ENCODE results near the gene F12. TPM values are rescaled to one million over a fixed set of nuclear protein-coding genes. Genes with fewer than 3 reads are reported as not detected.

The F12 gene
- total RNA-seq, 1 experiment from 2014 or later, result 30.0 TPM

GRCh38 chr5:177362610-177363507 lies 46.5 kb downstream of the F12 start:
- ChIA-PET CTCF (interaction anchor here (1.6 to 1.9 kb wide), 3 partner anchors 7 to 39 kb away, joined by 3 to 10 read pairs (median 5); no protein-coding TSS in a partner anchor), RAD21 (ENCODE audit: low non-redundant PET in 1 of 2, low total read pairs in 2 of 2, uncharacterized antibody in 2 of 2, unreplicated experiment in 2 of 2) (interaction anchor here in 1 of 2 experiments (0.7 kb wide), 1 partner anchor 27 kb away, joined by 3 read pairs; no protein-coding TSS in a partner anchor), POLR2A (interaction anchor here (0.7 kb wide), 1 partner anchor 13 kb away, joined by 3 read pairs; no protein-coding TSS in a partner anchor)
- Histone ChIP-seq H3K9me3 (ENCODE audit: control insufficient read depth in 1 of 2, insufficient read depth in 1 of 2, low read depth in 1 of 2, low read length in 2 of 2) (no peaks in the 10 kb centered on the region), H4K20me1 (ENCODE audit: insufficient read depth) (no peaks in the 10 kb centered on the region), H3K4me2 (ENCODE audit: low read length) (peak overlapping the region; percentile 92), H3K9me2 (ENCODE audit: insufficient read depth) (no peaks in the 10 kb centered on the region), H3K9ac (ENCODE audit: low read length) (peak overlapping the region; percentile 63), H3K27me3 (ENCODE audit: insufficient read depth, low read length) (no peaks in the 10 kb centered on the region), H3K36me3 (ENCODE audit: control insufficient read depth in 1 of 2, insufficient read depth in 2 of 2, low read length in 2 of 2) (no peaks in the 10 kb centered on the region), H2AFZ (ENCODE audit: low read depth, low read length, poor library complexity, severe bottlenecking) (peak overlapping the region; percentile 64), H3K4me3 (replicated peaks in 1 of 2; ENCODE audit: low read depth in 1 of 2, low read length in 2 of 2) (peak overlapping the region; percentile 48 to 58), H3K27ac (ENCODE audit: low read depth, low read length) (peak overlapping the region; percentile 69), H3K4me1 (ENCODE audit: control insufficient read depth in 1 of 2, insufficient read depth in 2 of 2, low read length in 2 of 2) (peaks cover 16 to 36% of the 10 kb centered on the region in 2 experiments; a peak in 3 of 4 replicates), H3K79me2 (ENCODE audit: insufficient read depth, low read length) (no peaks in the 10 kb centered on the region)
- DNase-seq (ENCODE audit: low read depth, low spot score), result no peak
- TF ChIP-seq ZFX (IDR thresholded peaks at IDR 0.05), result no peak
- no peak for TF ChIP-seq SIN3A (IDR thresholded peaks at IDR 0.05; ENCODE audit: low read depth)
- TF ChIP-seq CBX3 (IDR thresholded peaks at IDR 0.05; ENCODE audit: low read depth), result no peak
- TF ChIP-seq ELF1 (IDR thresholded peaks at IDR 0.05; ENCODE audit: borderline replicate concordance, low read depth), result no peak
- TF ChIP-seq SRF (IDR thresholded peaks at IDR 0.05; ENCODE audit: low read depth), result no peak
- TF ChIP-seq TCF7L2 (IDR thresholded peaks at IDR 0.05; ENCODE audit: borderline replicate concordance, extremely low read depth, insufficient read depth, insufficient read length), result no peak
- no peak for TF ChIP-seq JUND (IDR thresholded peaks at IDR 0.05)
- no peak for TF ChIP-seq EZH2 (IDR thresholded peaks at IDR 0.05)
- peak; percentile 45; the same call in 1 of the 2 replicates for TF ChIP-seq POLR2AphosphoS5 (IDR thresholded peaks at IDR 0.05; ENCODE audit: low read depth, low read length)
- TF ChIP-seq FOSL1 (IDR thresholded peaks at IDR 0.05; ENCODE audit: low read depth), result no peak
- TF ChIP-seq, protein P1, sequence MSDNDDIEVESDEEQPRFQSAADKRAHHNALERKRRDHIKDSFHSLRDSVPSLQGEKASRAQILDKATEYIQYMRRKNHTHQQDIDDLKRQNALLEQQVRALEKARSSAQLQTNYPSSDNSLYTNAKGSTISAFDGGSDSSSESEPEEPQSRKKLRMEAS (IDR thresholded peaks at IDR 0.05), result no peak
- no peak for TF ChIP-seq ZBTB33 (IDR thresholded peaks at IDR 0.05; ENCODE audit: extremely low read depth, insufficient replicate concordance, low read length)
- TF ChIP-seq POLR2A (IDR thresholded peaks at IDR 0.05; ENCODE audit: borderline replicate concordance, extremely low read depth, insufficient read depth, insufficient read length), result peak; percentile 44
- TF ChIP-seq ZNF274 (IDR thresholded peaks at IDR 0.05; ENCODE audit: low read depth, low read length), result no peak
- intact Hi-C loops (cut with micrococcal nuclease), result no loop called here
- no TSS peak for BruUV-seq (replicated peaks)
- peak; percentile 78 for ATAC-seq
